Mucosa of descending colon (tissue), 3 donors: Measurements from ENCODE around the gene C19orf38. TPM values are rescaled to one million over a fixed set of nuclear protein-coding genes. Genes with fewer than 3 reads are reported as not detected.
A peak's percentile ranks its signal among the peaks of the same experiment; 100 is the strongest.

Experiments
- ATAC-seq: fragments of 200-7000 bp; cut with Tn5 transposase; one replicate; pipeline ENCODE4 v1.9.1; 2020; ENCODE audit warnings: mild to moderate bottlenecking, moderate library complexity
- DNase-seq, 3 donors: peaks; one replicate each; pipeline ENCODE4 v3.0.0-alpha.2; 2020
- H3K36me3 ChIP-seq: fragments of 200-600 bp; one replicate; pipeline ENCODE4 v1.8.0; 2021; ENCODE audit warnings: low read depth, mild to moderate bottlenecking
- H3K4me1 ChIP-seq: fragments of 200-600 bp; one replicate; pipeline ENCODE4 v1.8.0; 2021; ENCODE audit warnings: low read depth, mild to moderate bottlenecking
- H3K4me3 ChIP-seq: fragments of 200-600 bp; one replicate; pipeline ENCODE4 v1.8.0; 2021; ENCODE audit warnings: mild to moderate bottlenecking
- H3K9me3 ChIP-seq: fragments of 200-600 bp; one replicate; pipeline ENCODE4 v1.8.0; 2021; ENCODE audit warnings: mild to moderate bottlenecking
- CTCF ChIP-seq: fragments of 200-600 bp; IDR thresholded peaks from one replicate; pipeline ENCODE4 v1.8.0; 2022; ENCODE audit warnings: antibody characterized with exemption, mild to moderate bottlenecking
- intact Hi-C, 2 donors: fragments of 100-400 bp; cut with DNase I in 1 of 2; cut with micrococcal nuclease in 1 of 2; formaldehyde crosslinking; loops; one replicate each; pipeline versions ENCODE4 v1.11.0 to v1.11.1; 2022; cut with DNase I, micrococcal nuclease
- total RNA-seq, 3 donors: library from RNA; stranded (reverse); fragmentation: NEBNext Ultra II Directional in 2 of 3; extraction: Animal tissue kit (Norgen Biotek cat#: 25700) in 2 of 3; gene quantifications; one replicate each; pipeline versions ENCODE4 v1.2.1 to v1.2.4, GENCODE V29; 2021 to 2023
- donor health status: DM: no; HTN: no; CAD: no; lungs with moderate emphysema.
- donor health status: DM: no; HTN: no; CAD: no.
- donor health status: DM: no; HTN: yes; CAD: no.

C19orf38 gene
- total RNA-seq, 3 donors from 2014 or later, result 0.64 to 1.9 (median 0.73) TPM

- Histone ChIP-seq H3K4me3 (no peak overlapping the region), H3K36me3 (no peaks in the 10 kb centered on the region)
- DNase-seq, result peak; percentile 90 to 92 (median 90)
Measured at GRCh38 chr19:10899151-10899653, 51.0 kb downstream of the C19orf38 start.

GRCh38 chr19:10907925-10908324 is 59.7 kb downstream of the C19orf38 start:
- intact Hi-C loops, result no loop called here
- DNase-seq (no peak), ATAC-seq (no peak)
- Histone ChIP-seq H3K4me3 (no peak overlapping the region), H3K4me1 (no peaks in the 10 kb centered on the region), H3K36me3 (peaks cover 7% of the 10 kb centered on the region), H3K9me3 (no peaks in the 10 kb centered on the region)
- TF ChIP-seq CTCF, result no peak

More at GRCh38 chr19:10899151-10899653, 51.0 kb downstream of the C19orf38 start:
- no peak for TF ChIP-seq CTCF
- intact Hi-C loops, result no loop called here
- peaks cover 31% of the 10 kb centered on the region for H3K4me1 ChIP-seq
- peak; percentile 92 for ATAC-seq
- H3K9me3 ChIP-seq, result no peaks in the 10 kb centered on the region

- Histone ChIP-seq H3K9me3 (no peaks in the 10 kb centered on the region), H3K4me3 (no peak overlapping the region), H3K4me1 (no peaks in the 10 kb centered on the region), H3K36me3 (peaks cover 7% of the 10 kb centered on the region)
- DNase-seq, result no peak
- ATAC-seq, result no peak
- intact Hi-C loops, result no loop called here
- no peak for TF ChIP-seq CTCF
Measured at GRCh38 chr19:10908380-10908960, 60.3 kb downstream of the C19orf38 start.

- Histone ChIP-seq H3K36me3 (peaks cover 7% of the 10 kb centered on the region), H3K4me1 (no peaks in the 10 kb centered on the region), H3K4me3 (no peak overlapping the region), H3K9me3 (no peaks in the 10 kb centered on the region)
- DNase-seq, result no peak
- ATAC-seq, result no peak
- intact Hi-C loops, result no loop called here
- TF ChIP-seq CTCF, result no peak
Measured at GRCh38 chr19:10911579-10912363, 63.6 kb downstream of the C19orf38 start.

- no peak for TF ChIP-seq CTCF
- DNase-seq (no peak), ATAC-seq (no peak)
- intact Hi-C loops, result no loop called here
- H3K9me3 ChIP-seq, result no peaks in the 10 kb centered on the region
- peaks cover 7% of the 10 kb centered on the region for H3K36me3 ChIP-seq
- H3K4me1 ChIP-seq, result no peaks in the 10 kb centered on the region
- no peak overlapping the region for H3K4me3 ChIP-seq
Measured at GRCh38 chr19:10912619-10913018, 64.4 kb downstream of the C19orf38 start.
